SIG-M5 treated with dmso at 0.1 percent for 504 hours (cell line): ENCODE data around the gene SORBS1.

Source experiments
- DNase-seq: peaks from one replicate; lab custom pipeline; 2025; ENCODE audit not compliant: unreplicated experiment; lab: John Stamatoyannopoulos, UW

Gene SORBS1

GRCh38 chr10:95440756-95441546, 120.2 kb downstream of the SORBS1 start:
- DNase-seq = no peak

GRCh38 chr10:95440038-95440725, 121.0 kb downstream of the SORBS1 start:
- no peak for DNase-seq

DNA sequence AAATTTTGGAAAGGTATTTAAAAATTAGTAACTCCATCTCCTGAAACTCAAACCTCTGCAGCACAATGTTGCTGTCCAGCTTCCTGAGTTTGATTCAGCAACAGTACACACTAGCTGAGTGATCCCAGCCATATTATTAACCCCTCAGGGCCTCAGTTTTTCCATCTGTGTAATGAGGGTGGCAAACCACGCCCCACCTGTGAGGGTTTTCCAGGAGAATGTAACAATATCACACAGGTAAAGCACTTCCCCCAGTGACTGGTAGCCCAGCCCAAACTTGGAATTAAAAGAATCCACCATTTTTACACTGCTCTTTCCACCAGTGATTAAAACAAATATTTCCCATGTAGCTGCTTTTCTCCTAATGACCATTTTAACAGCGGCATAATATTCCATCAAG, 122.4 kb downstream of the SORBS1 start:
- DNase-seq = no peak

- DNase-seq = no peak
These were observed 123.5 kb downstream of the SORBS1 start for GRCh38 chr10:95437669-95438068.

- no peak for DNase-seq
These were observed 125.5 kb downstream of the SORBS1 start for GRCh38 chr10:95435548-95436279.

DNA sequence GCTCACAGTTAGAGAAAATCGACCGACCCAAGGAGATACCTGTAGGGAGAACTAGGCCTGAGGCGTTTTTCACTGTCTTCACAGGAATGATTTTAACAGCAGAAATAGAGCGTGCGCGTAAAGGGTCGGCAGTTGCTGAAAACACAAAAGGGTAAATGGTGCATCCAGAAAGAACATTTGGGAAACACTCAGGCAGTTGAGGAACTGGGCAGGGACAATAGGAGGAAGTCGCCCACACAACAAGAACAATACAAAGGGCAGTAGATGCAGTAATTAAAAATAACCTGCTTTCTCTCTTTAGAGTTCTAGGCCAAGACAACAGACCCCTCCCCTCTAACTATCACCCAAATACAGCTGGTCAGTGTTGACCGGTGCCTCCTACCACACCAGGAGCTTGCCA, 126.6 kb downstream of the SORBS1 start:
- no peak for DNase-seq

DNA sequence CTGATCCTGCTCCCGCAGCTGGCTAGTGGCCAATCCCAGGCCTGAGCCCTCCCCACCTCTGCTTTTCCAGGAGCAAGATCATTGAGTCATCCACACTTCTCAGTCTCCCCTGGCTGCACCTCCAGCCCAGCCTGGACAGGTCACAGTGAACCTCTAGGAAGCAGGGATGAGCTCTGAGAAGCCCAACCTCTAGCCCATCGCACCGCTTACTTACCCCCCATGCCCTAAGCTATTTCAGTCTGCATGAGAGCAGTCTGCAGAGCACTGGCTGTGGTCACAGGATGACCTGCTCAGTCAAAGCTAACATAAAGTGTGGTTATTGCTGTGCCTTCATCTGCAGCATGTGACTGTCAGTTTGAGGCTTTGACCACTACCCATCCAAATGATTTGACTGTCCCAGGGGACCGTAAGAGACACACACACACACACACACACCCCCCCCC, 129.2 kb downstream of the SORBS1 start:
- DNase-seq = no peak

DNA sequence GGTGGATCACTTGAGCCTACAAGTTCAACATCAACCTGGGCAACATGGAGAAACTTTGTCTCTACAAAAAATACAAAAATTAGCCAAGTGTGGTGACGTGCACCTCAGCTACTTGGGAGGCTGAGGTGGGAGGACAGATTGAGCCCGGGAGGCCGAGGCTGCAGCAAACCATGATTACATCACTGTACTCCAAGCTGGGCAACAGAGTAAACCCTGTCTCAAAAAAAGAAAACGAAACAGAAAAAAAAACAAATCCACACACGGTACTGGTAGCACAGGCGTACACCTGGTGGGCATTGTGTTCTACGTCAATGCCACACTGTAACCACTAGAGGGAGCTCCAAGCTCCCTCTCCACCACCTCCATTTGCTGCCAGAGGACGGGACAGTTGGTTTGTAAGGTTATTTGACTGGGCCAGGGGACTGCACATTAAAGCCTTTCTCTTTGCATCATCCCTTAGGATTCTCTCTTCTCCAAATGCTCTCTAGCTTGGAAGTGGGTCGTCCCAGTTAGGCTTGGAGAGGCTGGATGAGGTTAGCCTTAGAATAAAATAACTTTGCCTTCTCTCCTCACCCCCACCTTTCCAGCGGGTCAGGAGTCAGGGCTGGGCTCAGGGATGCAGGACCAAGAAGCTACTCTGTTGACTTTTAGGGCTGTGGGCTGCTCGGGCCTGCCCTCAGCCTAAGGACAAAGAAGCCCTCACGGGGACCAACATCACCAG, 130.8 kb downstream of the SORBS1 start:
- peak; percentile 9 for DNase-seq

DNA sequence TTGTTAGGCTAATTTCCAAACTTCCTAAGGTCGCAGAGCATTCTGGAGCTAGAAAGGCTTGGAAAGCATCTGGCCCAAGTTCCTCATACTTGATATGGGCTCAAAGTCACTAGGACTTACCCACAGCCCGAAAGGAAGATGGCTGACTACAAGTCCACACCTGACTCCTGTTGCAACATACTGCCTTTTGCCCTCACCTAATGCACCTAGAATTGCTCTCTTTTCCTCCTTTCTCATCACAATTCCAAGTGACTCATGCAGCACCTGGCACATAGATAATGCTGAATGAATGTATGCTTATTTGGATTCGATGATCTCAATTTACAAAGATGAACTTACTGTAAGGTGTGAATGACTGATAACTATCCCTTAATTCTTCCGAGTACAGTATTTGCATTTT, 131.5 kb downstream of the SORBS1 start:
- DNase-seq = no peak

- no peak for DNase-seq
These were observed 132.5 kb downstream of the SORBS1 start for GRCh38 chr10:95428701-95429100.

GRCh38 chr10:95426482-95426881, 134.7 kb downstream of the SORBS1 start:
- DNase-seq = no peak

- DNase-seq = no peak
These were observed 135.3 kb downstream of the SORBS1 start for GRCh38 chr10:95425592-95426465.

GRCh38 chr10:95423164-95424005, 137.8 kb downstream of the SORBS1 start:
- DNase-seq = no peak

GRCh38 chr10:95422233-95422632, 138.9 kb downstream of the SORBS1 start:
- no peak for DNase-seq

DNA sequence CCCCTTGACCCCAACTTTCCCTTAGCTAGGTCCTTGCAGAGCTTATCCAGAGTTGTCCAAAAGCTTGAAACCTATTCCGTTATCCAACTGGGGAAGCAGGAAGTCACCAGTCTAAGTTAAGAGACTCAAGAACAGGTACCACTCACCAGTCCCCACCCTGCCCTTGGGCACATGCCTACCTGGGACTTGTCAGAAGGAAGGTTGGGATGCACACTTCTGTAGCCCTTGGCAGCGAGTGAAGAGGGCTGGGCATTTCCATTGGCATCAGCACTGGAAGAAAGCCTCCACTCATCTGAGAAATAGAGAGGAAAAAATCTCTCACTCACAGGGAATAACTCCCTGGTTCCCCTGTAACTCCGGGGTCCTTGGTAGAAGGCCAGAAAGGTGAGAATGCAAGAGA, 139.4 kb downstream of the SORBS1 start:
- no peak for DNase-seq

DNA sequence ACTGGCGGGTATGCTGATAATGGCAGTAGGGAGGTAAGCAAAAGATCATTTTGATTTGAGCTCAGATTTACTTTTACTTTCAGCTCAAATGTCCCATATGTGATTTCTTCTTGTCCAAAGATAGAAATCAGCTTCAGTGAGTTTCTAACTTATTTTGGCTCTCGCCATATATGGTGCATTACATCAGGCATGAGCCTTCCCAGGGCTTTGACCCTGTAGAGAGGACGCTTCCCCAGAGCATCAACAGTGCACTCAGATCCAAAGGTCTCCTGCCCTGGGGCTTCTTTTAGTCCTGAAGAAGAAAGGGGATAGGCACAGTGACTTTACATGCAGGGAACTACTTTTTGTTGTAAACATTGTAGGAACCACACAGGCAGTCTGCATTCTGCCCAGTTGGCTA, 141.8 kb downstream of the SORBS1 start:
- DNase-seq = no peak

DNA sequence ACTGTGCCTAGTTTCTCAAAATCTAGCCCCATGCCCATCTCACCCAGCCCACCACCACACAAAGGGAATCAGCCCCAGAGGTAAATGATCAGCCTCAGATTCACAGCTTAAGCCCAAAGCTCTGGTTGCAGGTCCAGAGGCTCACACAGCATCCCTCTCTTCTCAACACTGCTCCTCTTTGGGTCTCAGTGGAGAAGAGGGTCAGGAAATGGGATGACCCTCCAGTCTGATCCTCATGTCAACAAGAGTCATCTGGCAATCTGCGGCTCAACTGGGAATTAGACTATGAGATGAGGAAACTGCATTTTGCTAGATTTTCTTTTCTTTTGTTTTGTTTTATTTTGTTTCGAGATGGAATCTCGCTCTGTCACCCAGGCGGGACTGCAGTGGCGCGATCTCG, 144.2 kb downstream of the SORBS1 start:
- DNase-seq = no peak

DNA sequence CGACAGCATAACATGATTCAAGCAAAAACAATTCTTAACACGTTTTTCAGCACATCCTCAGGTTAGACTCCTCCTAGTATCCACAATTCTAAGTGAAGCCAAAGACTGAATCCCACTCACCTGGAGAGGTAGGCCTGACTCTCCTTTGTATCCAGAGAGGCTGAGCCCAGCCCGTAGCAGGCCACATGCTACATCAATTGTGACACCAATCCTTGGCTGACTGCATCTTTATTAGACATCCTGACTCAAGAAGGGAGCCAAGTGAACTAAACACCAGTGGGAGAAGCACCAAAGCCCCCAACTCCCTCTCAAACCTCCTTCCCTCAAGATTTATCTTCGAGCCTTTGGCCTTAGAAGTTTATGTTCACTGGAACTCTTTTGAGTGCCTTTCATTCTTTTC, 144.9 kb downstream of the SORBS1 start:
- no peak for DNase-seq

DNA sequence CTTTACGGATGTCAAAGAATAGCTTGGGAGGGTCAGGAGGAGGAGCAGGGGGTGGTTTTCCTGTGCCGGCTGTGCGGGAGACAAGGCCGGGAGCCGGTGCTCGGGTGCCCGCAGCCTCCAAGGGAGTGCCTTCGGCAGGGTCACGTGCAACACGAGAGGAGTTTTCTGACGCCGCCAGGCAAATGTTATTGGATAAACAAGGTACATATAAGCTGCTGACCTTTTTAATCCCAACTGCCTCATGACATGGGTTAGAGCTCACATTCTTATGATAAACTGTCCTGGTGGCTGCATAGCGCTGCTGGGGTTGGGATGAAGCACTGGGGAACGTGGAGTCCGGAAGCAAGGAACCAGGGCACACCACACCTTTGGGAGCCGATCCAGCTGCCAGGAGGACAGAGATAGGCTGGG, 145.5 kb downstream of the SORBS1 start:
- no peak for DNase-seq
